AG09319 (cell line): ENCODE data around the gene MMADHC.
A peak's percentile ranks its signal among the peaks of the same experiment; 100 is the strongest.
"Not testable (repeated sequence)": the region's sequence is repeated elsewhere in the genome, so short reads cannot be mapped to it uniquely, and the experiment has no call there.

Source experiments
- DNase-seq: peaks from one replicate; pipeline ENCODE4 v3.0.0-alpha.2; 2010; ENCODE audit warnings: low read depth; ENCODE audit errors: extremely low read depth
- CTCF ChIP-seq: IDR thresholded peaks from 2 replicates; pipeline ENCODE4 v1.5.1; 2011; ENCODE audit warnings: low read depth, mild to moderate bottlenecking, inconsistent platforms, low read length, moderate library complexity

MMADHC gene

GRCh38 chr2:149566652-149567051 is 20.9 kb downstream of the MMADHC start:
- no peak for DNase-seq
- no peak for TF ChIP-seq CTCF

- DNase-seq = not testable (repeated sequence)
These were observed 21.9 kb downstream of the MMADHC start for GRCh38 chr2:149565625-149566024.

- no peak for TF ChIP-seq CTCF
- DNase-seq = no peak
These were observed 22.6 kb downstream of the MMADHC start for GRCh38 chr2:149564983-149565382.

- TF ChIP-seq CTCF = no peak
- no peak for DNase-seq
These were observed 23.5 kb downstream of the MMADHC start for GRCh38 chr2:149564097-149564496.

- no peak for TF ChIP-seq CTCF
- no peak for DNase-seq
These were observed 25.3 kb downstream of the MMADHC start for GRCh38 chr2:149562324-149562723.

- no peak for DNase-seq
- peak; percentile 71 for TF ChIP-seq CTCF
These were observed 26.2 kb downstream of the MMADHC start for GRCh38 chr2:149561309-149561926.

- DNase-seq = no peak
- TF ChIP-seq CTCF = no peak
These were observed 28.1 kb downstream of the MMADHC start for GRCh38 chr2:149559341-149560068.

- no peak for DNase-seq
- no peak for TF ChIP-seq CTCF
These were observed 31.1 kb downstream of the MMADHC start for GRCh38 chr2:149556452-149556851.
